ENCODE data around the gene PRUNE2.

DNA sequence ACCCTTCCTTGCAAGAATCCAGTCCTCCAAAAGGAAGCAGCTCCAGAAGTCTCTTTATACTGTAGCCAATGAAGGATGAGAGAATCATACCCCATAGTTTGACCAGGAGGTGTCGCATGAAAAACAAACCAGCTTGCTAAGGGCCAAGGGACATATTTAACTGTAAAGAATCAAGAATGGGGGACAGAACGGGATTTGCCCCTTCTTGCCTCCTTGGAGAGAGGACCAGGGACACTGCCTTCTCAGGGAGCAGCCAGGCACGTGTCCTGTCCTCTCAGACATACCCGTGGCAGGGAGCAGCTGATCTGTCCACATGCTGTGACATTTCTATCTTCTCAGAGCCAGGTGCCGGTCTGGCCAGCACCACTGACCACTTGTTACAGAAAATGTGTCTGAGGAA lies 11.7 kb downstream of the PRUNE2 start:
- TF ChIP-seq, protein P1, sequence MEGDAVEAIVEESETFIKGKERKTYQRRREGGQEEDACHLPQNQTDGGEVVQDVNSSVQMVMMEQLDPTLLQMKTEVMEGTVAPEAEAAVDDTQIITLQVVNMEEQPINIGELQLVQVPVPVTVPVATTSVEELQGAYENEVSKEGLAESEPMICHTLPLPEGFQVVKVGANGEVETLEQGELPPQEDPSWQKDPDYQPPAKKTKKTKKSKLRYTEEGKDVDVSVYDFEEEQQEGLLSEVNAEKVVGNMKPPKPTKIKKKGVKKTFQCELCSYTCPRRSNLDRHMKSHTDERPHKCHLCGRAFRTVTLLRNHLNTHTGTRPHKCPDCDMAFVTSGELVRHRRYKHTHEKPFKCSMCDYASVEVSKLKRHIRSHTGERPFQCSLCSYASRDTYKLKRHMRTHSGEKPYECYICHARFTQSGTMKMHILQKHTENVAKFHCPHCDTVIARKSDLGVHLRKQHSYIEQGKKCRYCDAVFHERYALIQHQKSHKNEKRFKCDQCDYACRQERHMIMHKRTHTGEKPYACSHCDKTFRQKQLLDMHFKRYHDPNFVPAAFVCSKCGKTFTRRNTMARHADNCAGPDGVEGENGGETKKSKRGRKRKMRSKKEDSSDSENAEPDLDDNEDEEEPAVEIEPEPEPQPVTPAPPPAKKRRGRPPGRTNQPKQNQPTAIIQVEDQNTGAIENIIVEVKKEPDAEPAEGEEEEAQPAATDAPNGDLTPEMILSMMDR (IDR thresholded peaks at IDR 0.05) = no peak
- TF ChIP-seq POLR2A (IDR thresholded peaks at IDR 0.05) = no peak

Data from Peyer's patch (tissue), 4 donors.